ENCODE measurements around the gene MDM4.

Gene MDM4

DNA sequence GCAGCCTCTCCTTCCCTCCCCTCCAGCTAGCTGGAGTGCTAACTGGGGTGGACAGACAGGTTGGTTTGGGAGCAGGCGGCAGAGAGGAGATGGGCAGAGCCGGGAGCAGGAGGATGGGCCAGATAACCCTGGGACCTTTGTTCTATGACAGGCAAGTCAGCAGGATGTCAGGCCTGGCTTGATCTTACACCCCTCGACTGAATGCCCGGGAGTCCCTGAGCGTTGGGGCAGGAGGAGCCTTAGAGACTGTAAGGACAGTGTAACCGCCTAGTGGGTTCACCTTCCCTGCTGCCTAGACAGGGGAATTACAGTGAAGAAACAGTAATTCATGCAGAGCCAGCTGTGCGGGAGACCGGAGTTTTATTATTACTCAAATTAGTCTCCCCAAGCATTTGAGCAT is 60.2 kb downstream of the MDM4 start:
- DNase-seq (ENCODE audit: low read depth in 2 of 3, low spot score in 1 of 3), result no peak

GRCh38 chr1:204577794-204578478 is 61.7 kb downstream of the MDM4 start:
- no peak for DNase-seq (ENCODE audit: low read depth in 2 of 3, low spot score in 1 of 3)

DNA sequence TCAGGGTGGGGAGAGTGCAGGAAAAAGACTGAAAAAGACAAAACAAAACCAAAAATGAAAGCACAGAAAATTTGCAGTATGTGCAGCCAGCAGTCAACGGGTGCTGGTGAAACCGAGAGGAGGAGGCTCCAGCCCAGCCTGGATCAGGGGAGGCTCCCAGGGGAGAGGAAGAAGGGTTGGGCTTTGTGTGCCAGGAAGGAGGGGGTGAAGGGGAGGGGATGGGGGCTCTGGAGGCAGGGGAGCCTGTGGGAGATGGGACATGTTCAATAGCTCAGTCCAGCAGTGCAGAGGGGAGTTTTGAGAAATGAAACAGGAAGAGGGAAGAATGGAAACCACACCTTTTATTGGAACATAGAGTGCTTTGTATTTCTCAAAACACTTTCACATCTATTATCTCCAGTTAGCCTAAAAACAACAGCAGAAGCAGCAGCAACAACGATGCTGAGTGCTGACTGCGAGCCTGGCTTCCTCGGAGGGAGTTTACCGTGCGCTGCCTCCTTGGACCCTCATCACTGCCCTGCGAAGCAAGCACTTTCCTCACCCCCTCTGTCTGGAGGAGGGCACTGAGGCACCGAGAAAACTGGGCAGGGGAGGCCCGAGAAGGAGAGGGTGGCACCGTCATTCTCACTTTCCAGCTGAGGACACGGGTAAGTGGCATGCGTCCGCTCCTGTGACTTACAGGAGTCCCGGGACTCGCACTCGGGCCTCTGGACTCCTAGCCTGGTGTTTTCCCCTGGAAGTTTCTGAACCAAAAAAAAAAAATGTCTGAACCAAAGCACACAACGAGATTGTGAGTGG is 62.9 kb downstream of the MDM4 start:
- peak in 2 of 3 donors; percentile 12 to 18 for DNase-seq (ENCODE audit: low read depth in 2 of 3, low spot score in 1 of 3)

GRCh38 chr1:204579681-204580080 is 63.5 kb downstream of the MDM4 start:
- no peak for DNase-seq (ENCODE audit: low read depth in 2 of 3, low spot score in 1 of 3)

GRCh38 chr1:204580862-204581261 is 64.7 kb downstream of the MDM4 start:
- no peak for DNase-seq (ENCODE audit: low read depth in 2 of 3, low spot score in 1 of 3)

DNA sequence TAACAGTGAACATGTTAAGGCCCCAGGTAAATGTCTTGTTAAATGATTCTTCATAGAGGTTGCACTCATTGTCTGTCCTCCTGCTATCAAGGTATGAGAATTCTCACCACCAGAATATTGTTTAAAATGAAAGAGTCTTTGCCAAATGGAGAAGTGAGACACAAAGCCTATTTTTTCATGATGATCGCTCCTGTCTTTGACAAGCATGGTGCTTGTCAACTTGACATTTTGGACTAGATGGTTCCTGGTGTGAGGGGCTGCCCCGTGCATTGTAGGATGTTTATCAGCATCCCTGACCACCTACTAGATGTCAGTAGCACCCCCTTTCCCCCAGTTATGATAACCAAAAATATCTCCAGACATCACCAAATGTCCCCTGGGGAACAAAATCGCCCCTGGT is 65.6 kb downstream of the MDM4 start:
- no peak for DNase-seq (ENCODE audit: low read depth in 2 of 3, low spot score in 1 of 3)

DNA sequence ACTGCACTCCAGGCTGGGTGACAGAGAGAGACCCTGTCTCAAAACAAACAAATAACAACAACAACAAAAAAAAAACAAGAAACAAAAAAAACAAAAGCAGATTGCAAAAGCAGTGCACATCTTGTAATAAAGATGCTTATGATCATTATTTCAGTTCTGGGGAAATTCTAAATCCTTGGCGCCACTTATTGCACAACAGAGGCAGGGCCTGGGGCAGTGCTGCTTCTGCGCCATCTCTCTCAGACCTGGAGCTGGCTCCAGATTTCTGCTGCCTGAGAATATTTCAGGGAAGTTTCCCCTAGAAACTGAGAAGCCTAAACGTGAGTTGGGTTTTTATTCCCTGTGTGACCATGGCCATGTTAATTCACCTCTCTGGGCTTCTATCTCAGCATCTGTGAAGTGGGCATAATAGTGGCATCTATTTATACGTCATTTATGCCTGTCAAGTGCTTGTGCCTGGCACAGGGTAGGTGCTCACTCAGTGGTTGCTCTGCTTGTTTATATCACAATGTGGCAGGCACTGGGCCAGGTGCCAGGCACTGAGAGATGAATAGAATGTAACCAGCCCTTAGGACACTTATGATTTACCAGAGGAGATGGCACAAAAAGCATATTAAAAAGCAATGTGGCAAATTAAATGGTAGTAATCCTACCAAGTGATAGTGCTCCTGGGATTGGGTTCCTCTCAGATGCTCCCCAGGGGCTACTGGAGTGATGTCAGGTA is 67.9 kb downstream of the MDM4 start:
- no peak for DNase-seq (ENCODE audit: low read depth in 2 of 3, low spot score in 1 of 3)

DNA sequence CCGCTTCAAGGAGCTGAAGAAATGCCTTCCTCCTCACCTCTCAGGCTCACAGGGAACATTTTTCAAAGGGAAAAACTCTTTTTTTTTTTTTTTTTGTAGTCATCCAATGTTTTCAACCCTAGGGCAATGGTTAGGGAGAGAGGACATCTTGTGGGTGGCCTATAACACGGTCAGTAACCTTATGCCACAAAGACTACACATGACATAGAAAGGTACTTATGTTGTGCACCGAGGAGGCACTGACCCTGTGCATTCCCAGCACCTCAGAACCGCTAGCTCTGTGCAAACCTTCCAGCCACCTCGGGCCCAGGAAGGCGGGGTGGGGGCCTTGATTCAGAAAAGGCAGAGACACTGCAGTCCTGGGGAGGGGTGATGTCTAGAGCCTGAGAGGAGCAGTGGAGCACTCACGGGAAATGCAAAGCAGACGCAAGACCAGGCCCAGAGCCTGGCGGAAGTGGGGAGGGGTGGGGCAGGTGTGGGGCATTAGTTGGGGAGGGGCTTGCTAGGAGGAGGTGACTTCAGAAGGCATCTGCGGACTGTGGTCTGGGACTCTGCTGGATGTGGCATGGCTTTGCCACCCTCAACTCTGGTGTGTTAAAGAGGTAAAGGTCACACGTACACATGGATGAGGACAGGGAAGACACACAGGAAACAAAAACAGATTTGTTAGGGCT is 68.6 kb downstream of the MDM4 start:
- no peak for DNase-seq (ENCODE audit: low read depth in 2 of 3, low spot score in 1 of 3)

GRCh38 chr1:204587621-204588020 is 71.4 kb downstream of the MDM4 start:
- DNase-seq (ENCODE audit: low read depth in 2 of 3, low spot score in 1 of 3), result no peak

DNA sequence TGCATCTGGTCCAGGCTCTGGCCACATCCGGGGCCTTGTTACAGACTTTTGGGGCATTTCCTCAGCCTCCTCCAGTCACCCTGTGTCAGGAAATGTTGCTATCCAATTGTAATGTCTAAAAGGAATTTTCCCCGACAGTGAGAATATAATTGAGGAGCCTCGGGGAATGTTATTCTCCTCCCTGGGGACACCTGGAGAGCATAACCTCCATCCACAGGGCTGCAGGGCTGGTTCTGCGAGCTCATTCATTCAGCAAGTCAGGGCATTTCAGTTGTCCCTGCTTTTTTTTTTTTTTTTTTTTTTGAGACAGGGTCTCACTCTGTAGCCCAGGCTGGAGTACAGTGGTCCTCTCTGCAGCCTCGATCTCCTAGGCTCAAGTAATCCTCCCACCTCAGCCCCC is 72.6 kb downstream of the MDM4 start:
- DNase-seq (ENCODE audit: low read depth in 2 of 3, low spot score in 1 of 3), result no peak

DNA sequence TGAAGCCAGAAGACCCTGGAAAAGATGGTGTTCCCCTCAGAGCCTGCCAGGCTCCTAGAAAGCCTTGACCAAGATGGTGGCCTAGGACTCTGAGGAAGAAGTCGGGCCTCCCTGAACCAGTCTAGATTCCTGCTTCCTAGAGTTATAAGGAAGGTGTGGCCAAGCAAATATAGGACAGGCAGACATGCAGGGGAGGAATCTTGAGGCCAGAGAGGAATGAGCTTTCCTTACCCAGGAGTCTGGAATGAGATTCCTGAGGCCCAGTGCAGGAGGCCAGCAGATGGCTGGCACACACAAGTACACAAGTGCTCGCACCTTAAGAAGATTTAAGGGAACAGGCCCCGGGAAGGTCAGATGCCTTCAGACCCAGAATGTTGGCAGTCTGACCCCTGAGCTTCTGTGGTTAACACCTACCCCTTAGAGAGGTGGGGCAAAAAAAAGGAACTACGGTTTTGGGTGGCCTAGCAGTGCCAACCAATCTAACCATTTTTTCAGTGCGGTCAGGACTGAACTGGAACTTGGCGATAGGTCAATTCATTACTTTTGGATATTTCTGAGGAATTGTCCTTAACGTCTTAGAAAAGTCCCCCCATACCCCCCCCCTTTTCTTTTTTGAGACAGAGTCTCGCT is 73.3 kb downstream of the MDM4 start:
- no peak for DNase-seq (ENCODE audit: low read depth in 2 of 3, low spot score in 1 of 3)

GRCh38 chr1:204591473-204592090 is 75.4 kb downstream of the MDM4 start:
- no peak for DNase-seq (ENCODE audit: low read depth in 2 of 3, low spot score in 1 of 3)

DNA sequence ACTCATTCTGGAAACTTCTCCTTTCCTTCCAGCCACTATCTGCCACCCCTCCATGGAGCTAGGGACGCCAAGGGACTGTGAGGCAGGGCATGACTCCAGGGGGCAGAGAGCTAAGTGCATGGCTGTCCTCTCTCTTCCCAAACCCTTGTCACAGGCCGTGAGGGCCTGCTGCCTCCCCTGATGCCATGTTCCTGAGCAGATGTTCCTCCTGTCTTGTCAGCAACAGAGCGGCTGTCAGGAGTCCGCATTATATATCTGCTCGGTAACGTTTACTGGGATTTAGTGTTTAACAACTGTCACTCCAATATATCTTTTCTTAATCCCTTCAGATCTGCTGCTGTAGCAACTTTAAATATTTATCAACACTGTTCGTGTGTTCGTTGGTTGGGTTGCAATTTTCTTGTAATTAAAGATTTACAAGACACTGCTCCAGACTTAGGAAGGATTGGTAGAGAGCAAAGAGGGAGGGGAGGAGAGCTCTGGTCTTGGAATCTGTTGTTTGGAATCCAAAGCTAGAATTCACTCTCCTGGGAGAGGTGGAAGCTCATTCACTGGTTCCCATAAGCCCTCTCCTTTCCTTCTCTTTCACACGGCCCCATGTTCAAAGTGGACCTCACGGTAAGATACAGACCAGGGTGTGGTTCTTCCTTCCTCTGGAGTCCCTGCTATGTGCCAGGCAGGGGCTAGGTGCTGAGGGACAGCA is 76.2 kb downstream of the MDM4 start:
- DNase-seq (ENCODE audit: low read depth in 2 of 3, low spot score in 1 of 3), result no peak

DNA sequence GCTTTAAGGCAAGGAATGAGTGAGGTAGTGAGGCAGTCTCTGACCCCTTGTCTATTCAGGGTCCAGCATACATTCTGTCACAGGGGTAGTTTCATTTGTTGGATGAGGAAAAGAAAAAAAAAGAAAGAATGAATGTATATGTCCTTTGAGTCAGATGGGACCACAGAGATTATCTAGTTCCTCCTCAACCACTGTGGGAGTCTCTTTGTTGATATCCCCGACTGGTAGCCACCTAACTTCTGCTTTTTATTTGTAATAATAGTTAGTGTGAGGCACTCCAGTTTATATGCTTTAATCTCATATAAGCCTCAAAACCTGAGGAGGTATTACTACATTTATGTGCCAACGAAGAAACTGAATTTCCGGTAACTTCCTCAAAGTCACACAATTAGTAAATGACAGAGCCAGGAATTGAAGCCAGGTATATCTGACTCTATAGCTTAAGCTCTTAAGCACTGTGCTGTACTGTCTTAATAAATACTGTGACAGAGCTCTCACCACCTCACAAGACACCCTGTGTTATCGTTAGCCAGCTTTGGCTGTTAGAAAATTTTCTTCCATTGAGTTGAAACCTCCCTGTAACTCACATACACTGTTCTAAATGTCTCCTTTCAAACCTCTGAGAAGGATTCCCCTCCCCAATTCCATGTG is 82.2 kb downstream of the MDM4 start:
- DNase-seq (ENCODE audit: low read depth in 2 of 3, low spot score in 1 of 3), result no peak

DNA sequence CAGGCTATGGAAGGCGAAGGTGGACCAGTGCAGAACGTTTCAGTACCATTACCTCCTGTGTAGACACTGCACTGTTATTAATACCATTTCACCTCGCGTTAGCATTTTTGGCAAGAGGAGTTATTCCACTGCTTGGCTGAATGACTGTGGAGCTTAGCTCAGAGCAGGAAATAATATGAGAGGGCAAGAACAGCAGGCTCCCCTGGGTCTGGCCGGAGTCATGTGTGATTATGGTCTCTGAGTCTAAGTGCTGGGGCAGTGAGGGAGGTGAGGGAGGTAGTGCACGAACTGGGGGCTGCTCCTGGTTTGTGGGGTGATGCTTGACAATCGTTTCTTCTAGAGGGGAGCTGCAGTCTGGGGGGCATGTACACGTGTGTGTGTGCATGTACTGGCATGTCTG is 82.9 kb downstream of the MDM4 start:
- DNase-seq (ENCODE audit: low read depth in 2 of 3, low spot score in 1 of 3), result no peak

DNA sequence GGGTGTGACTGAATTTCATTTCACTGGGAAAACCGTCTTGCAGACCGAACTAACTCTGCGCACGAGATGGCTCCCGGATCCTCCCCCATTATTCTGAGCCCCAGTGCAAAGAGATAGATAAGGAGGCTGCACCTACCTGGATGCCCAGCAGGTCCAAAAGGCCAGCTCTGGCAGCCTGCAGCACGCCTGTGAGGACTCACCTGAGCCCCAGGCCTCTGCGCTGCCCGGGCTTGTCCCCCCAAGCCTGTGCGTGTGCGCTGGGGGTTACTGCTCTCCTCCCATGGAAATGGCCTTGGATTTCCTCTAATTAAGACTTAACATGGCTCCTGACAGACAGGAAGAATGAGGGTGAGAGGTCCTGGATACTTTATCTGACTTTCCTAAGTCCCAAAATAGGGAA is 83.4 kb downstream of the MDM4 start:
- DNase-seq (ENCODE audit: low read depth in 2 of 3, low spot score in 1 of 3), result no peak

DNA sequence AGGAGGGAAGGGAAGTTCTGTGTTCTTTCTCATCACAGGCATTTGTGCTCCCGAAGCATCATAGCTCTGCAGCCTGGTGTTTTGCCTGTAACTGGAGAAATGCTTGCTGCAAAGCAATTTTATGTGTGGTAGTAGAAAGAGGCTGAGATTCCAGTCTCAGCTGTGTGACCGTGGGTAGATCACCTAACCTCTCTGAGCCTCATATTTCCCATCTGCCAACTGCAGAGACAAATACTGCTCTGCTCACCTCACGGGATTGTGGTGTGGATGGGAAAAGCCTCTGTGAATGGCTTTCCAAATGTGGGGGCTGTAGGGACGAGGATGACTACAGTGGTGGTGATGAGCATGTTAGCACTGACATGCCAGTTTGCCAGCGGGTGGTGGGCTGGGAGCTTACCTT is 84.0 kb downstream of the MDM4 start:
- no peak for DNase-seq (ENCODE audit: low read depth in 2 of 3, low spot score in 1 of 3)

DNA sequence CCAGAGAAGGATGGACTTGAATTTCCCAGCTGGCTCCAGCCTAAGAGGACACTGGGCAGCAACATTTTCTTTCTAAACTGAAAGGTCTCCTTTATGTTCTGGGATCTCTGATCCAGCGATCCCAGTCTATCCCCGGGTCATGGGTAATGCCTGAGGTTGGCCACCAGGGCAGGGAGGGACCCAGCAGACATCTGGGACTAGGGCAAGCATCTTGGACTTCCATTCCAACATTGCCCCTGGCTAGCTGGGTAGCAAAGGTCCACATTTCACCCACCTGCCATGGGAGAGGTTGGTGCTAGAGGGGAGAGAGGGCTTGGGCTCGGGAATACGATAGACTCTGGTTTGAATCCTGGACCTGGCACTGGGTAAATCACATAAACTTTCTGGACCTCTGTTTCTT is 84.8 kb downstream of the MDM4 start:
- no peak for DNase-seq (ENCODE audit: low read depth in 2 of 3, low spot score in 1 of 3)

- DNase-seq (ENCODE audit: low read depth in 2 of 3, low spot score in 1 of 3), result no peak
Measured at GRCh38 chr1:204602111-204602579, 85.9 kb downstream of the MDM4 start.
